22Rv1 (cell line): ENCODE results near the gene NUP210L.

ENCODE experiments used
- CTCF ChIP-seq: fragments of 450-650 bp; IDR thresholded peaks from 2 replicates; pipeline ENCODE4 v1.5.1; 2017; ENCODE audit warnings: mild to moderate bottlenecking
- ZFX ChIP-seq: fragments of 450-650 bp; IDR thresholded peaks from 2 replicates; pipeline ENCODE4 v1.6.1; 2017; ENCODE audit warnings: antibody characterized with exemption, borderline replicate concordance

GRCh38 chr1:154117642-154118041 is 37.2 kb downstream of the NUP210L start:
- peak; percentile 29; the same call in 1 of the 2 replicates for TF ChIP-seq CTCF
- TF ChIP-seq ZFX, result no peak
